CD14-positive monocyte (primary cell): ENCODE measurements around the gene F8. TPM values are rescaled to one million over a fixed set of nuclear protein-coding genes. Genes with fewer than 3 reads are reported as not detected.

Source experiments
- DNase-seq, 3 donors: peaks; one replicate each; pipeline ENCODE4 v3.0.0-alpha.2; 2011 to 2022
- H2AFZ ChIP-seq: 2 replicates; pipeline ENCODE4 v1.6.0; 2012; ENCODE audit warnings: mild to moderate bottlenecking, low read depth, low read length, inconsistent platforms; ENCODE audit not compliant: insufficient read depth, poor library complexity, severe bottlenecking
- H3K27ac ChIP-seq, 2 donors: 1 replicate in 1 of 2; 2 replicates in 1 of 2; pipeline ENCODE4 v1.5.1; 2012 to 2013; ENCODE audit warnings: low read length in 2 of 2, control low read depth in 1 of 2, inconsistent platforms in 1 of 2, low read depth in 1 of 2, mild to moderate bottlenecking in 1 of 2
- H3K27me3 ChIP-seq, 2 donors: one replicate each; pipeline versions ENCODE4 v1.6.0 to v1.6.1; 2011 to 2013; ENCODE audit warnings: low read length in 2 of 2; ENCODE audit not compliant: control insufficient read depth in 2 of 2, insufficient read depth in 2 of 2
- H3K36me3 ChIP-seq, 2 donors: replicated peaks in 1 of 2; 1 replicate in 1 of 2; 2 replicates in 1 of 2; pipeline versions ENCODE4 v1.5.1 to v1.6.1; 2012 to 2013; ENCODE audit warnings: low read length in 2 of 2, control low read depth in 1 of 2, inconsistent platforms in 1 of 2, mild to moderate bottlenecking in 1 of 2; ENCODE audit not compliant: insufficient read depth in 2 of 2, control insufficient read depth in 1 of 2
- H3K4me1 ChIP-seq, 2 donors: 1 replicate in 1 of 2; 2 replicates in 1 of 2; pipeline versions ENCODE4 v1.5.1 to v1.6.1; 2012 to 2013; ENCODE audit warnings: low read length in 2 of 2, control low read depth in 1 of 2, inconsistent platforms in 1 of 2, mild to moderate bottlenecking in 1 of 2, moderate library complexity in 1 of 2; ENCODE audit not compliant: insufficient read depth in 2 of 2, control insufficient read depth in 1 of 2
- H3K4me2 ChIP-seq: replicated peaks from 2 replicates; pipeline ENCODE3; 2012; ENCODE audit warnings: low read length, moderate library complexity, mild to moderate bottlenecking; ENCODE audit not compliant: poor library complexity, severe bottlenecking; ENCODE audit errors: extremely low read depth
- H3K4me3 ChIP-seq, 3 experiments: fragments of 200-600 bp in 1 of 3; sonication (generic) in 1 of 3; replicated peaks in 1 of 3; 1 replicate in 2 of 3; 2 replicates in 1 of 3; pipeline ENCODE4 v1.5.1; 2011 to 2013; ENCODE audit warnings: low read length in 3 of 3, mild to moderate bottlenecking in 3 of 3, control low read depth in 2 of 3, low read depth in 2 of 3, inconsistent platforms in 1 of 3, moderate library complexity in 1 of 3
- H3K79me2 ChIP-seq: 2 replicates; pipeline ENCODE4 v1.6.0; 2012; ENCODE audit warnings: mild to moderate bottlenecking, control low read depth, inconsistent platforms, low read length, moderate library complexity; ENCODE audit not compliant: insufficient read depth
- H3K9ac ChIP-seq: 2 replicates; pipeline ENCODE4 v1.6.0; 2017; ENCODE audit warnings: low read length, mild to moderate bottlenecking; ENCODE audit not compliant: insufficient read depth, poor library complexity, severe bottlenecking
- H3K9me3 ChIP-seq, 2 donors: replicated peaks in 1 of 2; 1 replicate in 1 of 2; 2 replicates in 1 of 2; pipeline versions ENCODE4 v1.5.1 to v1.6.1; 2012 to 2013; ENCODE audit warnings: low read length in 2 of 2, control low read depth in 1 of 2; ENCODE audit not compliant: control insufficient read depth in 1 of 2, insufficient read depth in 1 of 2
- H4K20me1 ChIP-seq: 2 replicates; pipeline ENCODE4 v1.6.0; 2012; ENCODE audit warnings: mild to moderate bottlenecking, low read length, control low read depth, moderate library complexity; ENCODE audit not compliant: insufficient read depth
- H3K27ac Mint-ChIP-seq, 7 donors: one replicate each; pipeline ENCODE4 v1.8.0; 2020; ENCODE audit warnings: mild to moderate bottlenecking in 7 of 7, mixed read lengths in 7 of 7, moderate library complexity in 6 of 7, inconsistent platforms in 2 of 7
- H3K27me3 Mint-ChIP-seq, 3 donors: one replicate each; pipeline ENCODE4 v1.8.0; 2021 to 2022; ENCODE audit warnings: low read depth in 3 of 3, mild to moderate bottlenecking in 3 of 3, mixed read lengths in 3 of 3, moderate library complexity in 3 of 3, inconsistent platforms in 1 of 3
- H3K36me3 Mint-ChIP-seq, 2 donors: one replicate each; pipeline ENCODE4 v1.8.0; 2020; ENCODE audit warnings: mixed read lengths in 2 of 2, inconsistent platforms in 1 of 2, mild to moderate bottlenecking in 1 of 2
- H3K4me1 Mint-ChIP-seq: one replicate; pipeline ENCODE4 v1.8.0; 2020; ENCODE audit warnings: mild to moderate bottlenecking, mixed read lengths
- H3K4me3 Mint-ChIP-seq, 2 donors: one replicate each; pipeline ENCODE4 v1.8.0; 2020; ENCODE audit warnings: mild to moderate bottlenecking in 2 of 2, mixed read lengths in 2 of 2, moderate library complexity in 1 of 2
- H3K9me3 Mint-ChIP-seq, 7 donors: one replicate each; pipeline ENCODE4 v1.8.0; 2020 to 2022; ENCODE audit warnings: mixed read lengths in 7 of 7, mild to moderate bottlenecking in 6 of 7, moderate library complexity in 6 of 7, inconsistent platforms in 2 of 7
- CTCF ChIP-seq: fragments of 200-600 bp; IDR thresholded peaks from one replicate; pipeline ENCODE4 v1.8.0; 2022; ENCODE audit warnings: antibody characterized with exemption, mild to moderate bottlenecking
- WGBS: methylation state at CpG from one replicate; pipeline ENCODE4 v1.1.5; 2013; ENCODE audit warnings: missing lambda C conversion rate; ENCODE audit not compliant: insufficient coverage; 5-methylcytosine and 5-hydroxymethylcytosine counted together
- intact Hi-C, 2 donors: fragments of 100-400 bp; cut with micrococcal nuclease; formaldehyde crosslinking; loops; one replicate each; pipeline versions ENCODE4 v1.15.0 to v1.15.1; 2023
- polyA plus RNA-seq, 3 donors: library from polyadenylated mRNA; depleted of rRNA in 1 of 3; unstranded in 2 of 3; stranded (reverse) in 1 of 3; fragments of 300-500 nt in 2 of 3; fragments of >200 nt in 1 of 3; fragmentation: Illumina TruSeq in 2 of 3; gene quantifications; 1 replicate in 2 of 3; 2 replicates in 1 of 3; pipeline ENCODE4 v1.2.3, GENCODE V29; 2012 to 2021

Gene F8
- polyA plus RNA-seq, 3 donors = 1.5 to 4.5 (median 4.3) TPM

GRCh38 chrX:154968353-154968752 lies 54.2 kb downstream of the F8 start:
- no peak for DNase-seq
- Histone ChIP-seq H4K20me1 (no peaks in the 10 kb centered on the region), H3K27me3 (no peaks in the 10 kb centered on the region), H2AFZ (no peak overlapping the region), H3K4me1 (no peaks in the 10 kb centered on the region), H3K9ac (no peak overlapping the region), H3K27ac (no peak overlapping the region), H3K79me2 (no peaks in the 10 kb centered on the region), H3K9me3 (no peaks in the 10 kb centered on the region), H3K36me3 (no peaks in the 10 kb centered on the region), H3K4me3 (no peak overlapping the region), H3K4me2 (no peak overlapping the region)
- WGBS = no CpG with 5 or more reads among the region's 2 CpGs
- no peak for TF ChIP-seq CTCF
- H3K4me3 Mint-ChIP-seq = no peak overlapping the region
- H3K4me1 Mint-ChIP-seq = no peaks in the 10 kb centered on the region
- H3K27ac Mint-ChIP-seq = no peak overlapping the region
- H3K36me3 Mint-ChIP-seq = no peaks in the 10 kb centered on the region
- H3K9me3 Mint-ChIP-seq = peaks cover 0 to 2% (median 0%) of the 10 kb centered on the region in 7 donors
- intact Hi-C loops = no loop called here
- H3K27me3 Mint-ChIP-seq = peaks cover 0 to 3% (median 0%) of the 10 kb centered on the region in 3 donors

- Histone ChIP-seq H3K79me2 (no peaks in the 10 kb centered on the region), H3K4me2 (no peak overlapping the region), H3K4me1 (no peaks in the 10 kb centered on the region), H3K36me3 (no peaks in the 10 kb centered on the region), H3K27ac (no peak overlapping the region), H3K27me3 (no peaks in the 10 kb centered on the region), H3K9ac (no peak overlapping the region), H3K4me3 (no peak overlapping the region), H3K9me3 (no peaks in the 10 kb centered on the region), H2AFZ (no peak overlapping the region), H4K20me1 (no peaks in the 10 kb centered on the region)
- intact Hi-C loops = no loop called here
- WGBS = no CpG with 5 or more reads among the region's 1 CpG
- Mint-ChIP-seq H3K9me3 (peaks cover 0 to 5% (median 0%) of the 10 kb centered on the region in 7 donors), H3K4me1 (no peaks in the 10 kb centered on the region), H3K27me3 (peaks cover 0 to 3% (median 0%) of the 10 kb centered on the region in 3 donors), H3K4me3 (no peak overlapping the region), H3K27ac (no peak overlapping the region), H3K36me3 (no peaks in the 10 kb centered on the region)
- DNase-seq = no peak
- no peak for TF ChIP-seq CTCF
These were observed 54.9 kb downstream of the F8 start for GRCh38 chrX:154967603-154968002.
